ENCODE results near the gene FAM120B.
"Not testable (repeated sequence)": the region's sequence is repeated elsewhere in the genome, so short reads cannot be mapped to it uniquely, and the experiment has no call there.

Gene FAM120B

DNA sequence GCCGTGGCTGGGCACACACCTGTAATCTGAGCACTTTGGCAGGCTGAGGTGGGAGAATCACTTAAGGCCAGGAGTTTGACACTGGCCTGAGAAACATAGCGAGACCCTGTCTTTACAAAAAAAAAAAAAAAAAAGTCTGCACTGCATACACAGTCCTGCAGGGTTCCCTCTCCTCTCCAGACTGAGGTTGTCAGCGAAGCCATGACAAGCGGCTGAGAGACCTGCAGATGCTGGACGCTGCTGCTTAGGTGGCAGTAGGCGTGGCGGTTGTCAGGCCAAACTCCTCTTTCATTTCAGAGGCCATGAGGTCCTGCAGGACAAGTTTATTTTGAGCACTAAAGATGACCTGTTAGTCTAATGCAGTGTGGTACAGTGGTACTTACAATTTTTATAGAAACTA is 86.5 kb downstream of the FAM120B start:
- no peak overlapping the region for H3K9ac ChIP-seq (ENCODE audit: low read length in 5 of 5)
- H3K4me3 ChIP-seq (ENCODE audit: low read depth in 1 of 5, low read length in 5 of 5): no peak overlapping the region
- H3K27me3 ChIP-seq (ENCODE audit: control insufficient read depth in 5 of 5, insufficient read depth in 4 of 5, low read length in 5 of 5): no peaks in the 10 kb centered on the region
- H3K9me3 ChIP-seq (ENCODE audit: control insufficient read depth in 5 of 5, low read length in 5 of 5): no peaks in the 10 kb centered on the region
- peaks cover 4 to 7% (median 5%) of the 10 kb centered on the region in 5 donors for H3K4me1 ChIP-seq (ENCODE audit: control insufficient read depth in 5 of 5, insufficient read depth in 5 of 5, low read length in 5 of 5)
- no peak overlapping the region for H3K27ac ChIP-seq (ENCODE audit: low read depth, low read length)
- peaks cover 15 to 83% (median 79%) of the 10 kb centered on the region in 5 donors for H3K36me3 ChIP-seq (ENCODE audit: control insufficient read depth in 5 of 5, insufficient read depth in 5 of 5, low read length in 5 of 5)

- H3K27me3 ChIP-seq (ENCODE audit: control insufficient read depth in 5 of 5, insufficient read depth in 4 of 5, low read length in 5 of 5): no peaks in the 10 kb centered on the region
- no peak overlapping the region for H3K4me3 ChIP-seq (ENCODE audit: low read depth in 1 of 5, low read length in 5 of 5)
- H3K27ac ChIP-seq (ENCODE audit: low read depth, low read length): no peak overlapping the region
- H3K36me3 ChIP-seq (ENCODE audit: control insufficient read depth in 5 of 5, insufficient read depth in 5 of 5, low read length in 5 of 5): peaks cover 16 to 79% (median 73%) of the 10 kb centered on the region in 5 donors
- H3K9ac ChIP-seq (ENCODE audit: low read length in 5 of 5): no peak overlapping the region
- H3K9me3 ChIP-seq (ENCODE audit: control insufficient read depth in 5 of 5, low read length in 5 of 5): no peaks in the 10 kb centered on the region
- H3K4me1 ChIP-seq (ENCODE audit: control insufficient read depth in 5 of 5, insufficient read depth in 5 of 5, low read length in 5 of 5): peaks cover 4 to 7% (median 5%) of the 10 kb centered on the region in 5 donors
Observed at GRCh38 chr6:170393807-170394399, 87.3 kb downstream of the FAM120B start.

GRCh38 chr6:170394980-170395379 is 88.4 kb downstream of the FAM120B start:
- no peak overlapping the region for H3K4me3 ChIP-seq (ENCODE audit: low read depth in 1 of 5, low read length in 5 of 5)
- H3K36me3 ChIP-seq (ENCODE audit: control insufficient read depth in 5 of 5, insufficient read depth in 5 of 5, low read length in 5 of 5): peaks cover 21 to 74% (median 65%) of the 10 kb centered on the region in 5 donors
- no peak overlapping the region for H3K9ac ChIP-seq (ENCODE audit: low read length in 5 of 5)
- no peaks in the 10 kb centered on the region for H3K9me3 ChIP-seq (ENCODE audit: control insufficient read depth in 5 of 5, low read length in 5 of 5)
- H3K27ac ChIP-seq (ENCODE audit: low read depth, low read length): no peak overlapping the region
- H3K4me1 ChIP-seq (ENCODE audit: control insufficient read depth in 5 of 5, insufficient read depth in 5 of 5, low read length in 5 of 5): peaks cover 1 to 3% (median 2%) of the 10 kb centered on the region in 5 donors
- no peaks in the 10 kb centered on the region for H3K27me3 ChIP-seq (ENCODE audit: control insufficient read depth in 5 of 5, insufficient read depth in 4 of 5, low read length in 5 of 5)

DNA sequence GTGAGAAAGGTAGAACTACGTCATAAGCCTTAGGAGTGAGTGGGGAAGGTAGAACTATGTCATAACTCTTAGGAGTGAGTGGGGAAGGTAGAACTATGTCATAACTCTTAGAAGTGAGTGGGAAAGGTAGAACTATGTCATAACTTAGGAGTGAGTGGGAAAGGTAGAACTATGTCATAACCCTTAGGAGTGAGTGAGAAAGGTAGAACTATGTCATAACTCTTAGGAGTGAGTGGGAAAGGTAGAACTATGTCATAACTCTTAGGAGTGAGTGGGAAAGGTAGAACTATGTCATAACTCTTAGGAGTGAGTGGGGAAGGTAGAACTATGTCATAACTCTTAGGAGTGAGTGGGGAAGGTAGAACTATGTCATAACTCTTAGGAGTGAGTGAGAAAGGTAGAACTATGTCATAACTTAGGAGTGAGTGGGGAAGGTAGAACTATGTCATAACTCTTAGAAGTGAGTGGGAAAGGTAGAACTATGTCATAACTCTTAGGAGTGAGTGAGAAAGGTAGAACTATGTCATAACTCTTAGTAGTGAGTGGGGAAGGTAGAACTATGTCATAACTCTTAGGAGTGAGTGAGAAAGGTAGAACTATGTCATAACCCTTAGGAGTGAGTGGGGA is 92.3 kb downstream of the FAM120B start:
- peaks cover 17 to 86% (median 75%) of the 10 kb centered on the region in 5 donors for H3K36me3 ChIP-seq (ENCODE audit: control insufficient read depth in 5 of 5, insufficient read depth in 5 of 5, low read length in 5 of 5)
- H3K4me3 ChIP-seq (ENCODE audit: low read depth in 1 of 5, low read length in 5 of 5); H3K9ac ChIP-seq (ENCODE audit: low read length in 5 of 5); H3K4me1 ChIP-seq (ENCODE audit: control insufficient read depth in 5 of 5, insufficient read depth in 5 of 5, low read length in 5 of 5); H3K27ac ChIP-seq (ENCODE audit: low read depth, low read length); H3K27me3 ChIP-seq (ENCODE audit: control insufficient read depth in 5 of 5, insufficient read depth in 4 of 5, low read length in 5 of 5); H3K9me3 ChIP-seq (ENCODE audit: control insufficient read depth in 5 of 5, low read length in 5 of 5): not testable (repeated sequence)

DNA sequence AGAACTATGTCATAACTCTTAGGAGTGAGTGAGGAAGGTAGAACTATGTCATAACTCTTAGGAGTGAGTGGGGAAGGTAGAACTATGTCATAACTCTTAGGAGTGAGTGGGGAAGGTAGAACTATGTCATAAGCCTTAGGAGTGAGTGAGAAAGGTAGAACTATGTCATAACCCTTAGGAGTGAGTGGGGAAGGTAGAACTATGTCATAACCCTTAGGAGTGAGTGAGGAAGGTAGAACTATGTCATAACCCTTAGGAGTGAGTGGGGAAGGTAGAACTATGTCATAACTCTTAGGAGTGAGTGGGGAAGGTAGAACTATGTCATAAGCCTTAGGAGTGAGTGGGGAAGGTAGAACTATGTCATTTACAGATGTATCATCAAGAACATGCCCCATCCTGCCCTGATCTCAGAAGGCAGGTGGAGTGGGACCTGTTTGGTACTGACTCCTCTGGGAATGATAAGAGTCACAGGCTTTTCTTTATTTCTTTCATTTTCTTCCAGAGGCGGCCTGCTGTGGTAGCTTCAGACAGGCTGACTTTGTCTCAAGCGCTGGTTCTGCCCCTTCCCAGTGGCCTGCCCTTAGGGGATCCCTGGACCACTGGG is 93.5 kb downstream of the FAM120B start:
- H3K4me1 ChIP-seq (ENCODE audit: control insufficient read depth in 5 of 5, insufficient read depth in 5 of 5, low read length in 5 of 5); H3K4me3 ChIP-seq (ENCODE audit: low read depth in 1 of 5, low read length in 5 of 5); H3K27me3 ChIP-seq (ENCODE audit: control insufficient read depth in 5 of 5, insufficient read depth in 4 of 5, low read length in 5 of 5); H3K9ac ChIP-seq (ENCODE audit: low read length in 5 of 5); H3K27ac ChIP-seq (ENCODE audit: low read depth, low read length); H3K9me3 ChIP-seq (ENCODE audit: control insufficient read depth in 5 of 5, low read length in 5 of 5): not testable (repeated sequence)
- peaks cover 26 to 86% (median 73%) of the 10 kb centered on the region in 5 donors for H3K36me3 ChIP-seq (ENCODE audit: control insufficient read depth in 5 of 5, insufficient read depth in 5 of 5, low read length in 5 of 5)

DNA sequence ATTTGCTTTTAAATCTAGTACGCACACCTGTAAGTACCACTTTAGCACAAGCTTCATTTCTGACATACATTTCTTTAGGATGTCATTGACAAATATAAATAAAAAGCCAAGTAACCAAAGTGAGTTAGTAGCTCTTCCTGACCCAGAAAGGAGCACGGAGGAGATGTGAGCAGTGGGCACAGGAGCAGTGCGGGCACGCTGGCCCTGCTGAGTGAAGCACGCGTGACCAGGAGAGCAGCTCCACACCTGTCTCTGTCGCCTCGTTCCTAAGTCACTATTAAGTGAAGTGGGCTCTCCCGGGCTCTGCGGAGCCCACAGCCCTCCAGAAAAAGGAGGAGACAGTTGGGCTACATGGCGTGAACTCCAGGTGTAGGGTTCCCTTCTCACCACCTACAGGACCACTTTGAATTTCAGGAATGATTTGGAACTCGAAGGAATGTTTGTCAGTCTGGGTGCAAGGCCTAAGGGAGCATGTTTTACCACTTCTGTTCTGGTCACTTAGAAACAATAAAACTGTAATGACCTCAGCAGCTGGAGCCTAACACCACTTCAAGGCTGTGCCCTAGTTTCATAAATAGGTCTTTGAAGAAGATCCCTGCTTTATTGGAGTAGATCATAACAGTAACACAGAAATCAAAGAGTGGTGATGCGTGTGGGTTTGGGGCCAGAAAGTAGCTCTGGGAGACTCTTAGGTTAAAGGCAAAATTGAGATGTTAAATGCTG is 95.9 kb downstream of the FAM120B start:
- H3K4me1 ChIP-seq (ENCODE audit: control insufficient read depth in 5 of 5, insufficient read depth in 5 of 5, low read length in 5 of 5): peaks cover 0 to 2% (median 0%) of the 10 kb centered on the region in 5 donors

DNA sequence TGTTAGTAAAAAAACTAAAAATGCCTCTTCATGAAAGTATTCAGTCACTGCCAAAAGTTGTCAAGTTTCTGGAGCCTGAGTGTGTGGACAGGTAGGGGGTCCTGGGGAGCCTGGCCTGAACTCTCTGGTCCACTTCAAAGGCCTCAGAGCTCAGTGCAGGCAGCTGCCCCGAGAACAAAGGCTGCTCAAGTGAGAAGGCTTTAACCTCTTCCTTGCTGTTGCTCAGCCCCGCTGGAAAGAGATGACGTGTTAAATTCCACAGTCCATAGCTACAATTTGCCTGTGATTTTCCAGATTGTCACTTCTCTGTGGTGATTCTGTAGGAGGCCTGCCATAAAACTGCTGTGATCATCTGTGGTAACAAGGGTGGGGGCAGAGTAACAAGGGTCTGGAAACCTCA is 96.9 kb downstream of the FAM120B start:
- peaks cover 22 to 74% (median 62%) of the 10 kb centered on the region in 5 donors for H3K36me3 ChIP-seq (ENCODE audit: control insufficient read depth in 5 of 5, insufficient read depth in 5 of 5, low read length in 5 of 5)
- no peak overlapping the region for H3K27ac ChIP-seq (ENCODE audit: low read depth, low read length)
- no peaks in the 10 kb centered on the region for H3K27me3 ChIP-seq (ENCODE audit: control insufficient read depth in 5 of 5, insufficient read depth in 4 of 5, low read length in 5 of 5)
- H3K9me3 ChIP-seq (ENCODE audit: control insufficient read depth in 5 of 5, low read length in 5 of 5): no peaks in the 10 kb centered on the region
- peaks cover 0 to 8% (median 3%) of the 10 kb centered on the region in 5 donors for H3K4me1 ChIP-seq (ENCODE audit: control insufficient read depth in 5 of 5, insufficient read depth in 5 of 5, low read length in 5 of 5)
- no peak overlapping the region for H3K4me3 ChIP-seq (ENCODE audit: low read depth in 1 of 5, low read length in 5 of 5)
- H3K9ac ChIP-seq (ENCODE audit: low read length in 5 of 5): no peak overlapping the region

More for the DNA sequence above, 95.9 kb downstream of the FAM120B start:
- Histone ChIP-seq H3K9ac (ENCODE audit: low read length in 5 of 5) (no peak overlapping the region), H3K27ac (ENCODE audit: low read depth, low read length) (no peak overlapping the region), H3K36me3 (ENCODE audit: control insufficient read depth in 5 of 5, insufficient read depth in 5 of 5, low read length in 5 of 5) (peaks cover 22 to 81% (median 66%) of the 10 kb centered on the region in 5 donors), H3K9me3 (ENCODE audit: control insufficient read depth in 5 of 5, low read length in 5 of 5) (no peaks in the 10 kb centered on the region), H3K4me3 (ENCODE audit: low read depth in 1 of 5, low read length in 5 of 5) (no peak overlapping the region), H3K27me3 (ENCODE audit: control insufficient read depth in 5 of 5, insufficient read depth in 4 of 5, low read length in 5 of 5) (no peaks in the 10 kb centered on the region)

GRCh38 chr6:170404036-170404435 is 97.5 kb downstream of the FAM120B start:
- Histone ChIP-seq H3K9ac (ENCODE audit: low read length in 5 of 5) (no peak overlapping the region), H3K4me1 (ENCODE audit: control insufficient read depth in 5 of 5, insufficient read depth in 5 of 5, low read length in 5 of 5) (peaks cover 0 to 8% (median 3%) of the 10 kb centered on the region in 5 donors), H3K27me3 (ENCODE audit: control insufficient read depth in 5 of 5, insufficient read depth in 4 of 5, low read length in 5 of 5) (no peaks in the 10 kb centered on the region), H3K36me3 (ENCODE audit: control insufficient read depth in 5 of 5, insufficient read depth in 5 of 5, low read length in 5 of 5) (peaks cover 17 to 71% (median 59%) of the 10 kb centered on the region in 5 donors), H3K9me3 (ENCODE audit: control insufficient read depth in 5 of 5, low read length in 5 of 5) (no peaks in the 10 kb centered on the region), H3K4me3 (ENCODE audit: low read depth in 1 of 5, low read length in 5 of 5) (no peak overlapping the region), H3K27ac (ENCODE audit: low read depth, low read length) (no peak overlapping the region)

- H3K9me3 ChIP-seq (ENCODE audit: control insufficient read depth in 5 of 5, low read length in 5 of 5): no peaks in the 10 kb centered on the region
- no peak overlapping the region for H3K27ac ChIP-seq (ENCODE audit: low read depth, low read length)
- H3K27me3 ChIP-seq (ENCODE audit: control insufficient read depth in 5 of 5, insufficient read depth in 4 of 5, low read length in 5 of 5): no peaks in the 10 kb centered on the region
- H3K9ac ChIP-seq (ENCODE audit: low read length in 5 of 5): no peak overlapping the region
- H3K36me3 ChIP-seq (ENCODE audit: control insufficient read depth in 5 of 5, insufficient read depth in 5 of 5, low read length in 5 of 5): peaks cover 15 to 71% (median 57%) of the 10 kb centered on the region in 5 donors
- H3K4me3 ChIP-seq (ENCODE audit: low read depth in 1 of 5, low read length in 5 of 5): no peak overlapping the region
- H3K4me1 ChIP-seq (ENCODE audit: control insufficient read depth in 5 of 5, insufficient read depth in 5 of 5, low read length in 5 of 5): peaks cover 0 to 8% (median 3%) of the 10 kb centered on the region in 5 donors
Observed at GRCh38 chr6:170404697-170405096, 98.1 kb downstream of the FAM120B start.

Data from subcutaneous abdominal adipose tissue (tissue), 5 donors.